H1 (cell line): ENCODE data around the gene DLST. TPM values are rescaled to one million over a fixed set of nuclear protein-coding genes. Genes with fewer than 3 reads are reported as not detected.

Source experiments
- CTCF ChIA-PET: fragments of 300-600 bp; sonication (Branson Sonifier 250); formaldehyde crosslinking; loops from one replicate; lab custom pipeline; 2021; ENCODE audit not compliant: partially characterized antibody; lab: Charles Lee
- POLR2A ChIA-PET: fragments of 300-600 bp; sonication (Branson Sonifier 250); formaldehyde crosslinking; loops from one replicate; lab custom pipeline; 2021; ENCODE audit warnings: inconsistent platforms; ENCODE audit not compliant: partially characterized antibody; lab: Charles Lee
- DNase-seq, 2 experiments: peaks; one replicate each; pipeline versions ENCODE4 v3.0.0 to v3.0.0-alpha.2; 2010 to 2022; ENCODE audit warnings: low spot score in 2 of 2, low read depth in 1 of 2, mixed read lengths in 1 of 2
- FAIRE-seq: peaks from 2 replicates; lab custom pipeline; 2011; peaks lifted over from hg19 to GRCh38; lab: Jason Lieb, UNC
- H2AFZ ChIP-seq: 2 replicates; pipeline ENCODE4 v1.8.1; 2012; ENCODE audit warnings: low read length, inconsistent platforms
- H2AK5ac ChIP-seq: 2 replicates; pipeline ENCODE4 v1.6.1; 2013; ENCODE audit warnings: low read depth, low read length
- H2BK120ac ChIP-seq: replicated peaks from 2 replicates; pipeline ENCODE3; 2013; ENCODE audit warnings: low read depth, low read length, inconsistent platforms
- H2BK12ac ChIP-seq: 2 replicates; pipeline ENCODE4 v1.6.1; 2013; ENCODE audit warnings: low read depth, low read length
- H2BK15ac ChIP-seq: 2 replicates; pipeline ENCODE4 v1.6.1; 2013; ENCODE audit warnings: low read length
- H2BK20ac ChIP-seq: 2 replicates; pipeline ENCODE4 v1.6.1; 2013; ENCODE audit warnings: low read length
- H2BK5ac ChIP-seq: 2 replicates; pipeline ENCODE4 v1.6.1; 2013; ENCODE audit warnings: low read depth, low read length
- H3K14ac ChIP-seq: 2 replicates; pipeline ENCODE4 v1.6.1; 2013; ENCODE audit warnings: inconsistent platforms; ENCODE audit not compliant: insufficient read length
- H3K18ac ChIP-seq: 2 replicates; pipeline ENCODE4 v1.6.1; 2013; ENCODE audit warnings: low read length; ENCODE audit errors: extremely low read depth
- H3K23ac ChIP-seq: 2 replicates; pipeline ENCODE4 v1.6.1; 2013; ENCODE audit warnings: inconsistent platforms; ENCODE audit not compliant: insufficient read length
- H3K23me2 ChIP-seq: 2 replicates; pipeline ENCODE4 v1.6.1; 2013; ENCODE audit warnings: low read depth, low read length
- H3K27ac ChIP-seq: 2 replicates; pipeline ENCODE4 v1.6.1; 2011; ENCODE audit warnings: low read depth, low read length, inconsistent platforms
- H3K27me3 ChIP-seq, 4 experiments: replicated peaks in 1 of 4; 1 replicate in 1 of 4; 2 replicates in 3 of 4; pipeline versions ENCODE4 v1.6.1 to v1.8.1; 2011 to 2013; ENCODE audit warnings: low read length in 3 of 4, mild to moderate bottlenecking in 3 of 4, inconsistent platforms in 2 of 4, mixed read lengths in 2 of 4, moderate library complexity in 1 of 4; ENCODE audit not compliant: control insufficient read depth in 3 of 4, insufficient read depth in 3 of 4; ENCODE audit errors: extremely low read depth in 1 of 4
- H3K36me3 ChIP-seq, 4 experiments: 2 replicates each; pipeline versions ENCODE4 v1.6.1 to v1.8.1; 2011 to 2013; ENCODE audit warnings: mild to moderate bottlenecking in 4 of 4, low read length in 3 of 4, moderate library complexity in 2 of 4, control low read depth in 1 of 4, inconsistent platforms in 1 of 4; ENCODE audit not compliant: insufficient read depth in 4 of 4, control insufficient read depth in 2 of 4
- H3K4ac ChIP-seq: replicated peaks from 2 replicates; pipeline ENCODE3; 2013; ENCODE audit warnings: low read length, low read depth, mixed read lengths, inconsistent platforms; ENCODE audit not compliant: insufficient read length
- H3K4me1 ChIP-seq, 4 experiments: replicated peaks in 1 of 4; 1 replicate in 1 of 4; 2 replicates in 3 of 4; pipeline versions ENCODE4 v1.6.1 to v1.8.1; 2011 to 2013; ENCODE audit warnings: low read length in 3 of 4, inconsistent platforms in 2 of 4, mixed read lengths in 1 of 4; ENCODE audit not compliant: insufficient read depth in 4 of 4, control insufficient read depth in 3 of 4
- H3K4me2 ChIP-seq, 2 experiments: 2 replicates each; pipeline versions ENCODE4 v1.6.1 to v1.8.1; 2011 to 2013; ENCODE audit warnings: low read depth in 2 of 2, low read length in 2 of 2, control low read depth in 1 of 2, inconsistent platforms in 1 of 2, mild to moderate bottlenecking in 1 of 2; ENCODE audit not compliant: insufficient read depth in 1 of 2
- H3K4me3 ChIP-seq, 4 experiments: fragments of 200-600, 300-600 bp in 1 of 4; sonication (generic), shearing (Covaris generic), sonication (Bioruptor Twin) in 1 of 4; 2 replicates each; pipeline versions ENCODE4 v1.5.1 to v1.8.1; 2011 to 2016; ENCODE audit warnings: low read length in 4 of 4, low read depth in 3 of 4, control low read depth in 2 of 4, inconsistent platforms in 2 of 4, mild to moderate bottlenecking in 2 of 4, mixed read lengths in 1 of 4, moderate library complexity in 1 of 4; ENCODE audit not compliant: insufficient read depth in 2 of 4; ENCODE audit errors: extremely low read depth in 1 of 4
- H3K56ac ChIP-seq: replicated peaks from 2 replicates; pipeline ENCODE3; 2013; ENCODE audit warnings: low read depth, mild to moderate bottlenecking, mixed read lengths, low read length, inconsistent platforms; ENCODE audit not compliant: insufficient read length
- H3K79me1 ChIP-seq: 2 replicates; pipeline ENCODE4 v1.6.1; 2013; ENCODE audit warnings: low read depth, low read length, control low read depth
- H3K79me2 ChIP-seq, 2 experiments: 2 replicates each; pipeline versions ENCODE4 v1.6.1 to v1.8.1; 2012 to 2013; ENCODE audit warnings: low read length in 2 of 2, mild to moderate bottlenecking in 2 of 2, inconsistent platforms in 1 of 2; ENCODE audit not compliant: insufficient read depth in 2 of 2, control insufficient read depth in 1 of 2
- H3K9ac ChIP-seq, 4 experiments: replicated peaks in 1 of 4; 1 replicate in 1 of 4; 2 replicates in 3 of 4; pipeline versions ENCODE4 v1.6.1 to v1.8.1; 2011 to 2013; ENCODE audit warnings: low read depth in 3 of 4, low read length in 3 of 4, control low read depth in 2 of 4, mild to moderate bottlenecking in 2 of 4, moderate library complexity in 2 of 4, inconsistent platforms in 1 of 4; ENCODE audit errors: extremely low read depth in 1 of 4
- H3K9me3 ChIP-seq, 2 experiments: 2 replicates each; pipeline versions ENCODE4 v1.6.1 to v1.8.1; 2012 to 2013; ENCODE audit warnings: mild to moderate bottlenecking in 2 of 2, moderate library complexity in 2 of 2, control low read depth in 1 of 2, inconsistent platforms in 1 of 2, low read depth in 1 of 2, low read length in 1 of 2, mixed read lengths in 1 of 2; ENCODE audit not compliant: insufficient read depth in 2 of 2
- H4K20me1 ChIP-seq, 2 experiments: replicated peaks in 1 of 2; 2 replicates each; pipeline versions ENCODE3 to v1.8.1; 2011 to 2013; ENCODE audit warnings: inconsistent platforms in 2 of 2, low read length in 2 of 2, mild to moderate bottlenecking in 1 of 2; ENCODE audit not compliant: insufficient read depth in 2 of 2, control insufficient read depth in 1 of 2
- H4K5ac ChIP-seq: 2 replicates; pipeline ENCODE4 v1.6.1; 2013; ENCODE audit warnings: low read length, low read depth, mixed read lengths, inconsistent platforms; ENCODE audit not compliant: insufficient read length
- H4K8ac ChIP-seq: 2 replicates; pipeline ENCODE4 v1.8.0; 2013; ENCODE audit warnings: mild to moderate bottlenecking, moderate library complexity, low read length, inconsistent platforms; ENCODE audit not compliant: insufficient read depth; ENCODE audit errors: extremely low read depth
- H4K91ac ChIP-seq: replicated peaks from 2 replicates; pipeline ENCODE3; 2013; ENCODE audit warnings: low read length, mixed read lengths, inconsistent platforms; ENCODE audit not compliant: insufficient read length
- CBX8 ChIP-seq: fragments of 300-800, 300-1000 bp; sonication (generic); IDR thresholded peaks from 2 replicates; pipeline ENCODE4 v1.7.1; 2016; ENCODE audit warnings: low read depth, low read length, borderline replicate concordance
- CHD2 ChIP-seq: IDR thresholded peaks from 2 replicates; pipeline ENCODE4 v1.6.1; 2012; ENCODE audit warnings: low read length, improper control_type of control experiment
- E2F6 ChIP-seq: IDR thresholded peaks from 2 replicates; pipeline ENCODE4 v1.6.1; 2012; ENCODE audit warnings: inconsistent platforms
- EP300 ChIP-seq, 2 experiments: IDR thresholded peaks; 1 replicate in 1 of 2; 2 replicates in 1 of 2; pipeline ENCODE4 v1.6.1; 2011 to 2012; ENCODE audit warnings: low read depth in 2 of 2, low read length in 2 of 2, mild to moderate bottlenecking in 2 of 2, borderline replicate concordance in 1 of 2, inconsistent platforms in 1 of 2, moderate library complexity in 1 of 2
- GABPA ChIP-seq: IDR thresholded peaks from 2 replicates; pipeline ENCODE4 v1.6.1; 2011; ENCODE audit warnings: mild to moderate bottlenecking, low read length, moderate library complexity, borderline replicate concordance; ENCODE audit not compliant: insufficient read depth
- JUN ChIP-seq: IDR thresholded peaks from 2 replicates; pipeline ENCODE4 v1.6.1; 2011; ENCODE audit warnings: low read depth, mild to moderate bottlenecking, improper control_type of control experiment, low read length
- KDM5A ChIP-seq: fragments of 200-600 bp; IDR thresholded peaks from 2 replicates; pipeline ENCODE4 v1.7.1; 2012; ENCODE audit warnings: mild to moderate bottlenecking, low read length, inconsistent platforms, mixed read lengths
- MAX ChIP-seq: IDR thresholded peaks from 2 replicates; pipeline ENCODE4 v1.6.1; 2012; ENCODE audit warnings: inconsistent platforms
- POLR2AphosphoS5 ChIP-seq: IDR thresholded peaks from 2 replicates; pipeline ENCODE4 v1.6.1; 2011; ENCODE audit warnings: low read depth, low read length
- SIX5 ChIP-seq: IDR thresholded peaks from 2 replicates; pipeline ENCODE4 v1.6.1; 2011; ENCODE audit warnings: mild to moderate bottlenecking, low read depth, low read length
- TEAD4 ChIP-seq: IDR thresholded peaks from 2 replicates; pipeline ENCODE4 v1.6.1; 2012; ENCODE audit warnings: low read depth, low read length, inconsistent platforms, mixed read lengths
- WGBS, 2 experiments: shearing (Covaris generic) in 1 of 2; methylation state at CpG; one replicate each; pipeline versions ENCODE4 v1.1.6 to v1.1.7; 2013 to 2015; ENCODE audit warnings: low lambda C conversion rate in 2 of 2, mixed read lengths in 2 of 2, inconsistent platforms in 1 of 2, low coverage in 1 of 2, missing lambda C conversion rate in 1 of 2; ENCODE audit not compliant: insufficient replicate concordance in 2 of 2, insufficient coverage in 1 of 2, insufficient read length in 1 of 2; ENCODE audit errors: extremely low coverage in 1 of 2, missing lambda C conversion rate in 1 of 2; 5-methylcytosine and 5-hydroxymethylcytosine counted together
- polyA plus RNA-seq, 7 experiments: library from polyadenylated mRNA; depleted of rRNA in 3 of 7; stranded (reverse) in 5 of 7; unstranded in 2 of 7; fragments of >200 nt in 5 of 7; fragments of 200-250 nt in 2 of 7; gene quantifications; 1 replicate in 5 of 7; 2 replicates in 1 of 7; 4 replicates in 1 of 7; pipeline versions ENCODE4 v1.2.1 to v1.2.3, GENCODE V29; 2011 to 2013; ENCODE audit warnings: missing spikeins in 2 of 7, mixed read lengths in 2 of 7
- total RNA-seq: library from RNA; stranded (reverse); fragmentation: NEBNext Ultra II Directional; extraction: Animal tissue kit (Norgen Biotek cat#: 25700); gene quantifications from 2 replicates; pipeline ENCODE4 v1.2.1, GENCODE V29; 2021

The DLST gene
- total and polyA plus RNA-seq, 2 of the 8 experiments (the other 6 are each of a cell fraction or from before 2014, with no cell fraction given) = 96.5 to 117 TPM

GRCh38 chr14:74866708-74867389 is 14.9 kb upstream of the DLST start:
- Histone ChIP-seq H3K27ac (no peak overlapping the region), H3K9ac (no peak overlapping the region), H3K4me2 (no peak overlapping the region), H3K4ac (no peak overlapping the region), H3K79me2 (no peaks in the 10 kb centered on the region), H3K56ac (no peak overlapping the region), H4K5ac (no peak overlapping the region), H3K4me3 (no peak overlapping the region), H4K8ac (no peak overlapping the region), H3K79me1 (no peaks in the 10 kb centered on the region), H2BK20ac (no peak overlapping the region), H3K27me3 (no peaks in the 10 kb centered on the region), H2AK5ac (no peak overlapping the region), H2AFZ (no peak overlapping the region), H2BK15ac (no peak overlapping the region), H2BK12ac (no peak overlapping the region), H4K91ac (no peak overlapping the region), H3K23ac (no peak overlapping the region), H3K14ac (no peak overlapping the region), H3K36me3 (no peaks in the 10 kb centered on the region), H3K9me3 (no peaks in the 10 kb centered on the region), H3K4me1 (no peaks in the 10 kb centered on the region), H3K23me2 (no peaks in the 10 kb centered on the region), H2BK5ac (no peak overlapping the region), H2BK120ac (no peak overlapping the region), H3K18ac (no peak overlapping the region), H4K20me1 (no peaks in the 10 kb centered on the region)
- 86% methylated on average over 3 of the region's 3 CpGs; no CpG with 5 or more reads in 1 of the 2 experiments for WGBS, 2 experiments
- FAIRE-seq = no peak
- CTCF ChIA-PET = interaction anchor here (0.6 to 17.9 kb wide), 7 partner anchors 10 to 240 kb away, joined by 3 to 364 read pairs (median 5); partner anchors contain the start of genes DLST and PROX2
- DNase-seq = no peak
- POLR2A ChIA-PET = interaction anchor here (0.7 to 2.6 kb wide), 2 partner anchors 16 to 405 kb away, joined by 3 to 12 read pairs; no protein-coding TSS in a partner anchor
- no peak for TF ChIP-seq EP300 (IDR thresholded peaks at IDR 0.05; ENCODE audit: borderline replicate concordance in 1 of 2, low read depth in 2 of 2, low read length in 2 of 2)
- TF ChIP-seq SIX5 = no peak
- no peak for TF ChIP-seq GABPA
- TF ChIP-seq E2F6 = no peak
- no peak for TF ChIP-seq CBX8
- no peak for TF ChIP-seq TEAD4
- no peak for TF ChIP-seq POLR2AphosphoS5
- TF ChIP-seq KDM5A = no peak
- TF ChIP-seq JUN = no peak
- no peak for TF ChIP-seq CHD2
- no peak for TF ChIP-seq MAX
